Activated B cell treated with CpG ODN at 0.5 μM for 24 hours (primary cell): ENCODE results near the gene SPATA18. TPM values are rescaled to one million over a fixed set of nuclear protein-coding genes. Genes with fewer than 3 reads are reported as not detected.

Experiments
- ATAC-seq: fragments of 200-7000 bp; cut with Tn5 transposase; one replicate; pipeline ENCODE4 v1.10.0; 2021; ENCODE audit warnings: low read depth, mild to moderate bottlenecking, moderate library complexity
- CTCF ChIA-PET: fragments of 350-600 bp; sonication (Branson Sonifier 250); formaldehyde crosslinking; loops from one replicate; lab custom pipeline; 2021; ENCODE audit warnings: antibody characterized with exemption; lab: Charles Lee
- POLR2A ChIA-PET: fragments of 350-600 bp; sonication (Branson Sonifier 250); formaldehyde crosslinking; loops from one replicate; lab custom pipeline; 2021; ENCODE audit warnings: antibody characterized with exemption; lab: Charles Lee
- DNase-seq: peaks from one replicate; pipeline ENCODE4 v3.0.0; 2022
- H3K27ac Mint-ChIP-seq: one replicate; pipeline ENCODE4 v1.8.0; 2020; ENCODE audit warnings: mixed read lengths
- H3K27me3 Mint-ChIP-seq: one replicate; pipeline ENCODE4 v1.8.0; 2021; ENCODE audit warnings: mixed read lengths
- H3K36me3 Mint-ChIP-seq: one replicate; pipeline ENCODE4 v1.8.0; 2021; ENCODE audit warnings: low read depth, mixed read lengths
- H3K4me1 Mint-ChIP-seq: one replicate; pipeline ENCODE4 v1.8.0; 2021; ENCODE audit warnings: mixed read lengths
- H3K4me3 Mint-ChIP-seq: one replicate; pipeline ENCODE4 v1.8.0; 2020; ENCODE audit warnings: mild to moderate bottlenecking, mixed read lengths
- H3K9me3 Mint-ChIP-seq: one replicate; pipeline ENCODE4 v1.8.0; 2020; ENCODE audit warnings: mixed read lengths
- intact Hi-C: fragments of 100-400 bp; cut with micrococcal nuclease; formaldehyde crosslinking; loops from one replicate; pipeline ENCODE4 v1.15.1; 2024
- total RNA-seq: library from RNA; stranded (reverse); gene quantifications from 2 replicates; pipeline ENCODE4 v1.2.3, GENCODE V29; 2022
- TF ChIP-seq, protein P1 (sequence below): fragments of 200-600 bp; IDR thresholded peaks from one replicate; pipeline ENCODE4 v1.8.0; 2022; ENCODE audit warnings: antibody characterized with exemption, mild to moderate bottlenecking

The SPATA18 gene
- total RNA-seq, 1 donor from 2014 or later: 2.8 TPM

DNA sequence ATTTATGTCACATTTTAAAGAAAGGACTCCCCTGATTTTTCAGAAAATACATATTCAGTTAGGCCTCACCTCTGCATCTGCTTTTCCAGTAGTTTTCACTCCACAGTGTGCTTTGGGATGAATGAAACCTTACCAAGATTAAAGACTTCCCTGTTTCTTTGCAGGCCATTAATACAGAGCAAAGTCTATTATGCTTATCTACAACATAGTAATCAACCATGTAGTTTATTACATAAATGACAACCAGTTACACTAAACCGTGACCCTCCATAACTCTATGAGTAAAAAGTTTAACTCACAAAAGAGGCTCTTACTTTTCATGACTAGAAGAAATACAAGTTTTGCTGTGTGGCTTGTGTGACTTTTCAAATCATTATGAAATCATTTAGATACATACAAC, 33.3 kb upstream of the SPATA18 start:
- TF ChIP-seq, protein P1, sequence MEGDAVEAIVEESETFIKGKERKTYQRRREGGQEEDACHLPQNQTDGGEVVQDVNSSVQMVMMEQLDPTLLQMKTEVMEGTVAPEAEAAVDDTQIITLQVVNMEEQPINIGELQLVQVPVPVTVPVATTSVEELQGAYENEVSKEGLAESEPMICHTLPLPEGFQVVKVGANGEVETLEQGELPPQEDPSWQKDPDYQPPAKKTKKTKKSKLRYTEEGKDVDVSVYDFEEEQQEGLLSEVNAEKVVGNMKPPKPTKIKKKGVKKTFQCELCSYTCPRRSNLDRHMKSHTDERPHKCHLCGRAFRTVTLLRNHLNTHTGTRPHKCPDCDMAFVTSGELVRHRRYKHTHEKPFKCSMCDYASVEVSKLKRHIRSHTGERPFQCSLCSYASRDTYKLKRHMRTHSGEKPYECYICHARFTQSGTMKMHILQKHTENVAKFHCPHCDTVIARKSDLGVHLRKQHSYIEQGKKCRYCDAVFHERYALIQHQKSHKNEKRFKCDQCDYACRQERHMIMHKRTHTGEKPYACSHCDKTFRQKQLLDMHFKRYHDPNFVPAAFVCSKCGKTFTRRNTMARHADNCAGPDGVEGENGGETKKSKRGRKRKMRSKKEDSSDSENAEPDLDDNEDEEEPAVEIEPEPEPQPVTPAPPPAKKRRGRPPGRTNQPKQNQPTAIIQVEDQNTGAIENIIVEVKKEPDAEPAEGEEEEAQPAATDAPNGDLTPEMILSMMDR: no peak
- no peaks in the 10 kb centered on the region for H3K27me3 Mint-ChIP-seq
- intact Hi-C loops: no loop called here
- H3K4me1 Mint-ChIP-seq: peaks cover 5% of the 10 kb centered on the region
- peaks cover 4% of the 10 kb centered on the region for H3K36me3 Mint-ChIP-seq
- ChIA-PET POLR2A (no interaction called here), CTCF (no interaction called here)
- no peak for ATAC-seq
- no peak overlapping the region for H3K4me3 Mint-ChIP-seq
- no peaks in the 10 kb centered on the region for H3K9me3 Mint-ChIP-seq
- no peak for DNase-seq
- H3K27ac Mint-ChIP-seq: no peak overlapping the region

DNA sequence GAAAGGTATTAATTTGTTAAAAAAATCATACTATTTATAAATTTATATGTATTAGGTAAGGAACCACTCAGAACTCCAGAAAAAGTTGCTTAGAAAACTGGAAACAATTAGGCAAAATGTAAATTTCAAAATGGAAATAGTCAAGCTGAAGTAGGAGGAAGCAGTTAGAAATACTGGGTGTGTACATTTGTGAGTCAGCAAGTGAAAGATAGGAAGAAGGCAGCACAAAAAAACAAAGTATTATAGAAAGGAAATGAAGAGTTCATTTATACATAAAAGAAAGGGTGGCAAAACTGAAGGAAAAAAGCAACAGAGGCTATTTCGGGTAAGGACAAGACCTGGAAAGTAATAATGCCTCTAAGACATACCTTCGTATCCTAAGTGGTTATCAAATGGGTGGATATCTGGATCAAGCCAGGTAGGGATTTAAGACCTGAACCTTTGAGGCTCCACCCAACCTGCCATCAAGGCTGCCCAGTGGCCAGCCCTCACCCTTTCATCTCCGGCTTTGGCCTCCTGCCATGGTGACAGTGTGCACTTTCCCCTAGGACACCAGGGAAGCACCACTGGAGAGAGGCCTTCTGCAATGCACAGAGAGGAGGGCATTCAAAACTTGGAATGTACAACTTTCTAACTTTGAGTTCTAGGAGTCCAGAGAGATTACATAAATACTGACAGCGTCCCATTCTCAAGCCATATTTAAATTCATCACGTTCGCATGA, 31.0 kb upstream of the SPATA18 start, which contains the start of gene LRRC66:
Gene LRRC66, minus strand, starts transcription at position 428 of the 722 bp plus-strand sequence. CDS start 2,750 bp downstream, outside the sequence.
- Mint-ChIP-seq H3K27ac (no peak within 1 kb of the TSS), H3K9me3 (no peaks in the 10 kb centered on the region), H3K4me1 (peaks cover under 1% of the 10 kb centered on the region), H3K36me3 (peaks cover 15% of the 10 kb centered on the region), H3K4me3 (no peak within 1 kb of the TSS), H3K27me3 (no peaks in the 10 kb centered on the region)
- DNase-seq: no peak
- TF ChIP-seq, protein P1: no peak
- ChIA-PET CTCF (no interaction called here), POLR2A (interaction anchor here (0.6 kb wide), 1 partner anchor 172 kb away, joined by 3 read pairs; no protein-coding TSS in a partner anchor)
- no peak for ATAC-seq
- intact Hi-C loops: no loop called here

DNA sequence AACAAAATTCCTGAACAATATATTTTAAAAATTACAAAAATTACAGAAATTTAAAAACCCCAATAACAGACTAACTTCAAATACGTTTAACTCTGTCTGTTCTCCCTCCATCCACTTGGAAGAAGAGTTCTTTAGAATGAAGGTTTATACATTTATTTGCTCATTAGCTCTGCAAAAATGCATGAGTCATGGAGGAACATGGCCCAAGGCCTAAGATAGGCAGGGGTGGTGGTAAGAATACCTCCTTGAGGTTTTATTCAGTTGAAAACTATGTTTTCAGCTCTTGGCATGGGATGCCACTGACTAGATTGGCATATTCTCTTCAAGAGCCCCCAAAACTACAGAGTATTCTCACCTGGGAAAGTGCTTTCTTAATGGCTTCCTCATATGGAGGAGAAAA, 22.1 kb upstream of the SPATA18 start:
- DNase-seq: no peak
- Mint-ChIP-seq H3K4me1 (no peaks in the 10 kb centered on the region), H3K4me3 (no peak overlapping the region), H3K9me3 (no peaks in the 10 kb centered on the region), H3K36me3 (peaks cover 31% of the 10 kb centered on the region), H3K27me3 (no peaks in the 10 kb centered on the region), H3K27ac (no peak overlapping the region)
- TF ChIP-seq, protein P1: no peak
- intact Hi-C loops: no loop called here
- POLR2A ChIA-PET: no interaction called here
- ATAC-seq: no peak
- CTCF ChIA-PET: interaction anchor here (1.8 kb wide), 1 partner anchor 132 kb away, joined by 7 read pairs; no protein-coding TSS in a partner anchor

DNA sequence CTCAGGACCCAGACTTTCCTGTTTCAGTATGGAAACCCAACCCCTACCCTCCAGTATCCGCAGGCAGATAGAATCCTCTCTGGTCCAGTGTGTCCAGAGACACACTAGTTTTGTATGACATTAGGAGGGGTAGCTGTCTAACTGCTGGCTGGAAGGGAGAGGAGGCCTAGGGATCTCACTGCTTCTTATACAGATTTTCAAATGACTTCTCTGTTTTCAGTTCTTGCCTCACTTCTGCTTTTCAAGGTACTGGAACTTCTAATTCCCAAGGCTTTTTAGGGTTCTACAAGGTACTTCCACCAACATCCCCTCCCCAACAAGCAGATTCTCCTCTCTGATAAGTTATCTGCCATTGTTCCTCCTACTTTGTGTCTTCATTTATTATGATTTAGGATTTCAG, 19.1 kb upstream of the SPATA18 start:
- Mint-ChIP-seq H3K9me3 (no peaks in the 10 kb centered on the region), H3K27ac (peak overlapping the region; percentile 4), H3K4me3 (no peak overlapping the region), H3K4me1 (peaks cover 13% of the 10 kb centered on the region), H3K36me3 (peaks cover 19% of the 10 kb centered on the region), H3K27me3 (no peaks in the 10 kb centered on the region)
- intact Hi-C loops: no loop called here
- TF ChIP-seq, protein P1: no peak
- CTCF ChIA-PET: no interaction called here
- POLR2A ChIA-PET: no interaction called here
- ATAC-seq: no peak
- DNase-seq: no peak

DNA sequence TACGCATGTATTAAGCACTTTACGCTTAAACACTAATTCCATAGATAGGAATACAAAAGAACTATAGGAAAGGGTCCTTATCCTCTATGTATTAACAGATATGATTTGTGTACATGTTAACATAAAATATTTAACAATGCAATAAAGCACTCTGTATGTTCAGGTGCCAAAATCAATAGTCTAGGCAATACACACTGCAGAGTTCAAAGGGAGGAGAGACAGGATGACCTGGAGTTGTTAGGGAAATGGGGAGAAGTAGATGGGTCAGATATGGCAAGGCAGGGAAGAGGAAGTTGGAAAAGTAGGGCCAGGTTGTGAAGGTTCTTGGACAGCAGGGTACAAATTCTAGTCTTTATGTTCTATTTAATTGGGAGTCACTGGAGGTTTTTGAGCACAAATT, 15.9 kb upstream of the SPATA18 start:
- H3K36me3 Mint-ChIP-seq: peaks cover 6% of the 10 kb centered on the region
- ATAC-seq (no peak), DNase-seq (no peak)
- ChIA-PET POLR2A (no interaction called here), CTCF (no interaction called here)
- H3K9me3 Mint-ChIP-seq: no peaks in the 10 kb centered on the region
- no peaks in the 10 kb centered on the region for H3K27me3 Mint-ChIP-seq
- H3K4me1 Mint-ChIP-seq: peaks cover 24% of the 10 kb centered on the region
- TF ChIP-seq, protein P1: no peak
- intact Hi-C loops: loop anchor here (5.0 kb wide), 1 partner anchor 827 kb away; the partner anchor contains the start of gene RASL11B
- no peak overlapping the region for H3K4me3 Mint-ChIP-seq
- H3K27ac Mint-ChIP-seq: no peak overlapping the region
